AG04450 (cell line): Measurements from ENCODE around the gene IRAK2. TPM values are rescaled to one million over a fixed set of nuclear protein-coding genes. Genes with fewer than 3 reads are reported as not detected.

Experiments
- CTCF ChIA-PET: fragments of 300-600, 350-600 bp; formaldehyde crosslinking; extraction: SDS; loops from one replicate; lab custom pipeline; 2022; ENCODE audit warnings: antibody characterized with exemption, inconsistent platforms; lab: Charles Lee
- POLR2A ChIA-PET: fragments of 350-600 bp; formaldehyde crosslinking; extraction: SDS; loops from one replicate; lab custom pipeline; 2021; ENCODE audit warnings: antibody characterized with exemption, inconsistent platforms; lab: Yijun Ruan, JAX
- DNase-seq: peaks from one replicate; pipeline ENCODE4 v3.0.0-alpha.2; 2011; ENCODE audit warnings: low read depth, low spot score
- H3K27ac ChIP-seq: one replicate; pipeline ENCODE4 v1.5.1; 2012; ENCODE audit warnings: low read depth, low read length, control low read depth
- H3K27me3 ChIP-seq: one replicate; pipeline ENCODE4 v1.6.0; 2012; ENCODE audit warnings: low read length; ENCODE audit not compliant: control insufficient read depth, insufficient read depth
- H3K4me3 ChIP-seq: 2 replicates; pipeline ENCODE4 v1.5.1; 2011; ENCODE audit warnings: mild to moderate bottlenecking, low read depth, low read length, control low read depth
- H3K9me3 ChIP-seq: 2 replicates; pipeline ENCODE4 v1.5.1; 2012; ENCODE audit warnings: low read length; ENCODE audit not compliant: control insufficient read depth, insufficient read depth
- polyA plus RNA-seq: library from polyadenylated mRNA; depleted of rRNA; stranded (reverse); fragments of >200 nt; gene quantifications from 2 replicates; pipeline ENCODE4 v1.2.3, GENCODE V29; 2011
- TF ChIP-seq, protein P1 (sequence below): IDR thresholded peaks from 2 replicates; pipeline ENCODE4 v1.5.1; 2011; ENCODE audit warnings: low read depth, low read length, control low read depth, inconsistent platforms

IRAK2 gene
- polyA plus RNA-seq, 1 experiment: 7.6 TPM

GRCh38 chr3:10280177-10280529, 115.4 kb downstream of the IRAK2 start:
- Histone ChIP-seq H3K4me3 (no peak overlapping the region), H3K27ac (no peak overlapping the region), H3K27me3 (no peaks in the 10 kb centered on the region), H3K9me3 (no peaks in the 10 kb centered on the region)
- no peak for DNase-seq
- TF ChIP-seq, protein P1, sequence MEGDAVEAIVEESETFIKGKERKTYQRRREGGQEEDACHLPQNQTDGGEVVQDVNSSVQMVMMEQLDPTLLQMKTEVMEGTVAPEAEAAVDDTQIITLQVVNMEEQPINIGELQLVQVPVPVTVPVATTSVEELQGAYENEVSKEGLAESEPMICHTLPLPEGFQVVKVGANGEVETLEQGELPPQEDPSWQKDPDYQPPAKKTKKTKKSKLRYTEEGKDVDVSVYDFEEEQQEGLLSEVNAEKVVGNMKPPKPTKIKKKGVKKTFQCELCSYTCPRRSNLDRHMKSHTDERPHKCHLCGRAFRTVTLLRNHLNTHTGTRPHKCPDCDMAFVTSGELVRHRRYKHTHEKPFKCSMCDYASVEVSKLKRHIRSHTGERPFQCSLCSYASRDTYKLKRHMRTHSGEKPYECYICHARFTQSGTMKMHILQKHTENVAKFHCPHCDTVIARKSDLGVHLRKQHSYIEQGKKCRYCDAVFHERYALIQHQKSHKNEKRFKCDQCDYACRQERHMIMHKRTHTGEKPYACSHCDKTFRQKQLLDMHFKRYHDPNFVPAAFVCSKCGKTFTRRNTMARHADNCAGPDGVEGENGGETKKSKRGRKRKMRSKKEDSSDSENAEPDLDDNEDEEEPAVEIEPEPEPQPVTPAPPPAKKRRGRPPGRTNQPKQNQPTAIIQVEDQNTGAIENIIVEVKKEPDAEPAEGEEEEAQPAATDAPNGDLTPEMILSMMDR: no peak
- ChIA-PET CTCF (no interaction called here), POLR2A (no interaction called here)

DNA sequence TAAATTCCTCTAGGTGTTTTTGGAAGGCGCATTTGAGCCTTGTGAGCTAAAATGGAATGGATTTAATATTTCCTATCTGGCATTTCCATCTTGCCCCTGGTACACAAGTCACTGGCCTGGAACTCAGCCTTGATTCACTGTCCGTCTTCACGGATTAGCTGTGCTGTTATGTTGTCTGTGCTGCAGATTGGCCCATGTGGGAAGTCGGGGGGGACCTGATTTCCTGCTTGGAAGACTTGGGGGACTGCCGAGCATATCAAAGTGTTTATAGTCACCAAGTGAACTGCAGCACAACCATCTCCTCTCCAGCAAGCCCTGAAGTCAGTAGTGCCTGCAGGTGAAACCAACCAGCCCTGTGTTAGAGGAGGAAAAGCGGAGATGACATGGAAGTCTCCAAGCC, 115.9 kb downstream of the IRAK2 start:
- TF ChIP-seq, protein P1: no peak
- ChIA-PET CTCF (no interaction called here), POLR2A (no interaction called here)
- H3K4me3 ChIP-seq: no peak overlapping the region
- no peak overlapping the region for H3K27ac ChIP-seq
- no peaks in the 10 kb centered on the region for H3K27me3 ChIP-seq
- no peaks in the 10 kb centered on the region for H3K9me3 ChIP-seq
- no peak for DNase-seq

DNA sequence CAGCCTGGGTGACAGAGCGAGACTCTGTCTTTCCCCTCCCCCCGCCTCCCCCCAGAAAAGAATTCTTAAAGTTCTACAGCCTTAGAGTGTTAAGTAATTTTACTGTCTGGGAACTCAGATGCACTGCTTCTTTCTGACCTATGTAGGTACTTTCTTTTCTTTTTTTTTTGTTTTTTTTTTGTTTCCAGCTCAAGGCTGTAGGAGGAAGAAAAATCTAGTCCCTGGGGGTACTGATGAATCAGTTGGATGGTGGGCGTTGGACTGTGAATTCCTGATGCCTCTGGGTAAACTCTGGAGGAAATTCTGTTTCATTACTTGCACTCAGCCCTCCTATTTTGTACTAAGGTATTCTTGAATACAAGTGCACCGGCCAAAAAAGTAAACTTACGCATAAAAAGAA, 117.2 kb downstream of the IRAK2 start:
- Histone ChIP-seq H3K27me3 (no peaks in the 10 kb centered on the region), H3K4me3 (no peak overlapping the region), H3K9me3 (no peaks in the 10 kb centered on the region), H3K27ac (no peak overlapping the region)
- TF ChIP-seq, protein P1: no peak
- ChIA-PET POLR2A (no interaction called here), CTCF (interaction anchor here (0.6 kb wide), 1 partner anchor 8 kb away, joined by 6 read pairs; no protein-coding TSS in a partner anchor)
- no peak for DNase-seq

DNA sequence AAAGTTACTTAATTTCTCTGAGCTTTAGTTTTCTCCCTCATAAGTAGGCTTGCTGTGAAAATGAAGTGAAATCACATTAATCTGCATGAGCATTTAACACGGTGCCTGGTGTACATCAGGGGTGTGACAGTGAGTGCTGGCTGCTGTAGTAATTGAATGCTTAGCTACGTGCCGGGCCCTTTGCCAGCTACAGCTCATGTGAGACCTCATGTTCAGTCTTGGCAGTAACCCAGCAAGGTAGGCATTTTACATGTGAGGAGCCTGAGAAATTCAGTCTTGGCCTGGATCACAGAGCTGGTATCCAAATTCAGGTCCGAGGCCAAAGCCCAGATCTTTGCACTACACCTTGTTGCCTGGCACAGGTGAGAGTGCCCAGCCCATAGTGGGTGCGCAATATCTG, 118.9 kb downstream of the IRAK2 start:
- no peaks in the 10 kb centered on the region for H3K27me3 ChIP-seq
- ChIA-PET POLR2A (no interaction called here), CTCF (interaction anchor here (1.0 to 1.1 kb wide), 2 partner anchors 20 to 236 kb away, joined by 4 to 7 read pairs; no protein-coding TSS in a partner anchor)
- H3K4me3 ChIP-seq: no peak overlapping the region
- TF ChIP-seq, protein P1: no peak
- H3K27ac ChIP-seq: no peak overlapping the region
- DNase-seq: no peak
- no peaks in the 10 kb centered on the region for H3K9me3 ChIP-seq

DNA sequence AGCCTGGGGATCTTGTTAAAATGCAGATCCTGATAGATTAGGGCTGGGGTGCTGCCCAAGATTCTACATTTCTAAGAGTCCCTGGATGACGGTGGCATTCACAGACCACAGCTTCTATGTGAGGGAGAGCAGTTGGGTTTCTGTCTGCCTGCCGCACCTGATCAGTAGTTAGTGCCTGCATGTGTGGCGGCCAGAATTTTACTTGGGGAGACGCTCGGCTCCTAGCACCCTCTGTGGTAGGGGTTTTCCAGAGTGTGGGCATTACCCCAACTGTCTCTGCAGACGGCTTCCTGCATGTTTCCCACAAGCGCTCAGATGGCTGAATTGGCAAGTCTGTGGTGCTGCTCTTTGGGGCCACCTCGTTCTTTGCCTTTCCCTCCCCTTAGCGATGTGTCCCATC, 119.8 kb downstream of the IRAK2 start:
- POLR2A ChIA-PET: no interaction called here
- no peak for DNase-seq

More for the DNA sequence above, 119.8 kb downstream of the IRAK2 start:
- Histone ChIP-seq H3K4me3 (no peak overlapping the region), H3K27ac (no peak overlapping the region), H3K9me3 (no peaks in the 10 kb centered on the region), H3K27me3 (no peaks in the 10 kb centered on the region)
- TF ChIP-seq, protein P1: no peak
- CTCF ChIA-PET: no interaction called here
